Measurements from ENCODE around the gene PRKAR2A.

The PRKAR2A gene

DNA sequence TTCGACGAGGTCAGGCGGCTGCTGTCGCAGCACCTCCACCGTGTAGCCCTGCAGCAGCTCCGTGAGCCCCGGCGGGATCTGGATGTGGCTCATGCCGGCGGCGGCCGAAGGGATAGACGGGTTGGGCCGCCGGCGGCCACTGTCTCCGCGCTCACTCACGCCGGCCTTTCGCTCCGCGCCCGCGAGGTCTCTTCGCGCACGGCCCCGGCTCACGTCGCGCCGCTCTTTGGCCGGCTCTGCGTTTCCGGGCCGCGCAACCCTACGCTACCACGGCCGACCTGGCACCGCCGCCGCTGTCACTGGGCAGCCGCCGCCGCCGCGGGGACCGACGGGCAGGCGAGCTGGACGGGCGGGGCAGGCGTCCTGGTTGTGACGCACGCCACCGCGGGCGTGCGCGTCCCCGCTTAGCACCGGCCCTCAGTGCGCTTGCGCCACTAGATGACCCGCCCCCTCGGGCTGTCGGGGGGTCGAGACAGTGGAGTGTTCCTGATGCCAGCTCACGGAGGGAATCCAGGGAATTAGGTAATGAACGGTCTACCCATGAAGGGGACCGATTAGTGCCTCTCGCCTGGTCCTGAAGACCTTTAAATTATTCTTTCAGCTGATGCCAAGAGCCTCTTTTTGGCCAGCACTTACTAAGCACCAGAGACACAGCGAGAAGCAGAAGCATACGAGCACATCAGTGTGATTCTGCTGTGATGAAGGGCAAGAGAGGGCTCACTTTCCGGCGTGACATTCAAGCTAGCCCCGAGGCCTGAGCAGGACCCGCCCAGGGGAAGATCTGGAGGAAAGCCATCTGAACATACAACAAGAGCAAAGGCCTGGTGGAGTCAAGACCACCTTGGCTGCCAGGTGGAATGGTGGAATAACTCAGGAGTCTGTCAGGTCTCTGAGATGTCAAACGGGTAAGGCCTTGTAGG is at the start of gene PRKAR2A:
Gene PRKAR2A (minus strand): TSS at position 371 of the 920 bp plus-strand sequence. CDS start 278 bp downstream, at position 93.
- POLR2A ChIA-PET (ENCODE audit: low non-redundant PET) = no interaction called here
- H3K27ac ChIP-seq = peak within 1 kb of the TSS; percentile 98
- CTCF ChIA-PET = interaction anchor here (1.2 kb wide), 1 partner anchor 15 kb away, joined by 4 read pairs; no protein-coding TSS in a partner anchor
- peak; percentile 85 for DNase-seq (ENCODE audit: low spot score)
- TF ChIP-seq, protein P1, sequence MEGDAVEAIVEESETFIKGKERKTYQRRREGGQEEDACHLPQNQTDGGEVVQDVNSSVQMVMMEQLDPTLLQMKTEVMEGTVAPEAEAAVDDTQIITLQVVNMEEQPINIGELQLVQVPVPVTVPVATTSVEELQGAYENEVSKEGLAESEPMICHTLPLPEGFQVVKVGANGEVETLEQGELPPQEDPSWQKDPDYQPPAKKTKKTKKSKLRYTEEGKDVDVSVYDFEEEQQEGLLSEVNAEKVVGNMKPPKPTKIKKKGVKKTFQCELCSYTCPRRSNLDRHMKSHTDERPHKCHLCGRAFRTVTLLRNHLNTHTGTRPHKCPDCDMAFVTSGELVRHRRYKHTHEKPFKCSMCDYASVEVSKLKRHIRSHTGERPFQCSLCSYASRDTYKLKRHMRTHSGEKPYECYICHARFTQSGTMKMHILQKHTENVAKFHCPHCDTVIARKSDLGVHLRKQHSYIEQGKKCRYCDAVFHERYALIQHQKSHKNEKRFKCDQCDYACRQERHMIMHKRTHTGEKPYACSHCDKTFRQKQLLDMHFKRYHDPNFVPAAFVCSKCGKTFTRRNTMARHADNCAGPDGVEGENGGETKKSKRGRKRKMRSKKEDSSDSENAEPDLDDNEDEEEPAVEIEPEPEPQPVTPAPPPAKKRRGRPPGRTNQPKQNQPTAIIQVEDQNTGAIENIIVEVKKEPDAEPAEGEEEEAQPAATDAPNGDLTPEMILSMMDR (conservative IDR thresholded peaks at IDR 0.05; ENCODE audit: low read depth) = no peak

DNA sequence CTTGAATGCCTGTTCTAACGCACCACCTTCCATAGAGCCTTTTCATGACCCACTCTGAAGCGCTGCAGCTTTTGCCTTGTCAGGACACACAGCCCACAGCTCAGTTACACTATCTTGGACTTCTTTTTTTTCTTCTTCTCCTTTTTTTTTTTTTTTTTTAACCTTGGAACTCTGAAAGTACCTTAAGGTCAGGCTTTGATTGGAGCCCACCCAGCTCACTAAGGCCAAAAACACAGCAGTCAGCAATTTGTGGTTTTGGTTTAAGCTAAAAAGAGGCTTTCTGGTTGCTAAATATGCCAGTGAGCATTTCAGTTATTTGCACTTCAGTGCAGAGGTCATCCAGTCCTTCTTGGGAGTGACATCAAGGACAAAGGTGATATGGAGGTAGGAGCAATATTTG is 49.3 kb upstream of the PRKAR2A start:
- CTCF ChIA-PET = no interaction called here
- TF ChIP-seq, protein P1 (conservative IDR thresholded peaks at IDR 0.05; ENCODE audit: low read depth) = no peak
- DNase-seq (ENCODE audit: low spot score) = no peak
- POLR2A ChIA-PET (ENCODE audit: low non-redundant PET) = no interaction called here
- H3K27ac ChIP-seq = no peak overlapping the region

DNA sequence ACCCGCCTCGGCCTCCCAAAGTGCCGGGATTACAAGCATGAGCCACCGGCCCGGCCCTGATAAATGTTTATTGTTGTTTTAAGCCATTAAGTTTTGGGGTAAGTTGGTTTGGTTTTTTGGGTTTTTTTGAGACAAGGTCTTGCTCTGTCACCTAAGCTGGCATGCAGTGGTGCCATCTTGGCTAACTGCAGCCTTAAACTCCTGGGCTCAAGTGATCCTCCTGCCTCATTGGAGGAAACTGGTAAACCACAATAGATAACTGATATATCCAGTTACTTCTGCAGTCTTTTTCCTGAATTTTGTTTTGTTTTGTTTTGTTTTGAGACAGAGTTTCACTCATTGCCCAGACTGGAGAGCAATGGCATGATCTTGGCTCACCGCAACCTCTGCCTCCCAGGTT is 46.8 kb upstream of the PRKAR2A start:
- DNase-seq (ENCODE audit: low spot score) = no peak
- no peak overlapping the region for H3K27ac ChIP-seq
- POLR2A ChIA-PET (ENCODE audit: low non-redundant PET) = no interaction called here
- TF ChIP-seq, protein P1 (conservative IDR thresholded peaks at IDR 0.05; ENCODE audit: low read depth) = no peak
- CTCF ChIA-PET = no interaction called here

DNA sequence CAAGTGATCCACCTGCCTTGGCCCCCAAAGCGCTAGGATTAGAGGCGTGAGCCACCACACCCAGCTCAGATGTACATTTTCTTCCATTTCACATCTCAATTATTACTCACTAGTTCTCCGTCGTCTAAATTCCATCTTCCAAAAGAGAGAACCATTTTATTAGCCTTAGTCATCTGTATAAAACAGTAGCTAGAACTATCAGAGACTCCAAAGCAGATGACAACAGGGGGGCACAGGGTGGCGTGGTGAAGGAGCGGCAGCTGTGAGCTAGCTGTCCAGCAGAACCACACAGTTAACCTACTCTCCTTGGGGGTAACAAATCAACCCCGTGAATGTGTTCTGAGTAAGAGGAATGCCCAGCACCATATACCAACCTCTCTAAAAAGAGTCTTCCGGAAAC is 43.9 kb upstream of the PRKAR2A start:
- H3K27ac ChIP-seq = peak overlapping the region; percentile 57
- CTCF ChIA-PET = no interaction called here

DNA sequence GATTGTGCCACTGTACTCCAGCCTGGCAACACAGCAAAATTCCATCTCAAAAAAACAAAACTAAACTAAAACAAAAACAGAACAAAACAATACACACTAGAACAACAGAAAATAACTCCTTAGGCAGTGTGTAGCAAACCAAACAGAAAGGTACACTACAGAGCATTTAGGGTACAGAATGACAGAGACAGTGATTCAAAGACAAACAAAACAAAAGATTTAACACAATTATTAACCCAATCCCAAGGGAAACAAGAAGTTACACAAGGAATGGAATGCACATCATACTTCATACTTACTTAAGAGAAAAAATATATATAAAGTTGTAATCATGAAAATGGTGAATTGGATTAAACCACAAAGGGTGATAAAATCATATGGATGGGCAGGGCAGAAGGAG is 38.1 kb upstream of the PRKAR2A start:
- ChIA-PET CTCF (no interaction called here), POLR2A (ENCODE audit: low non-redundant PET) (no interaction called here)
- TF ChIP-seq, protein P1 (conservative IDR thresholded peaks at IDR 0.05; ENCODE audit: low read depth) = no peak
- no peak overlapping the region for H3K27ac ChIP-seq
- DNase-seq (ENCODE audit: low spot score) = no peak

More for the DNA sequence above, 43.9 kb upstream of the PRKAR2A start:
- POLR2A ChIA-PET (ENCODE audit: low non-redundant PET) = no interaction called here
- no peak for DNase-seq (ENCODE audit: low spot score)
- TF ChIP-seq, protein P1 (conservative IDR thresholded peaks at IDR 0.05; ENCODE audit: low read depth) = no peak

DNA sequence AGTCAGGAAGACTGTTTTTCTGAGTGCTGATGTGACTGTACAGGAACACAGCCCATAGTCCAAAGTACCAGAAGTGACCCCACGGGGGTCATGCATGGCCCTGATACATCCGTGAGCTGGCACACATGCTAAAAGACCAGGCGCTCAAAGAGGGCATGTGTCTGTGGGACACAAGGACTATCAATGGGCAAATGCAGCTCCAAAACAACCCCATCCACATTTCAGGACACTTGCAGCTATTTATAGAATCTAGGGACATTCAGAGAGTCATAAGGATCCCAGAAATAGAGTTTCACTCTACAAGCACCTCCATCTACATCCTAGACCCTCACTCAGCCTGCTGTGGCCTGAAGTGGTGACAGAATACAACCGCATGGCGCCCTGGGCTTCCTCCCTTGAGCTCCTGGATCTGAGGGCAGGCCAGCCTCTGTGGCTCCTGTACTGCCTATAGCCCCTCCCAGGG is 34.0 kb upstream of the PRKAR2A start:
- no peak overlapping the region for H3K27ac ChIP-seq
- POLR2A ChIA-PET (ENCODE audit: low non-redundant PET) = no interaction called here
- TF ChIP-seq, protein P1 (conservative IDR thresholded peaks at IDR 0.05; ENCODE audit: low read depth) = no peak
- DNase-seq (ENCODE audit: low spot score) = no peak
- CTCF ChIA-PET = no interaction called here
